ENCODE results near the gene NACA2. TPM values are rescaled to one million over a fixed set of nuclear protein-coding genes. Genes with fewer than 3 reads are reported as not detected.

The NACA2 gene
- total RNA-seq, 1 donor from 2014 or later, result not detected

GRCh38 chr17:61582593-61582992, 8.4 kb downstream of the NACA2 start:
- no peak for TF ChIP-seq CTCF (IDR thresholded peaks at IDR 0.05; ENCODE audit: partially characterized antibody, unreplicated experiment)
- Mint-ChIP-seq H3K9me3 (ENCODE audit: unreplicated experiment) (peaks cover 4% of the 10 kb centered on the region), H3K27ac (ENCODE audit: unreplicated experiment) (no peak overlapping the region), H3K27me3 (ENCODE audit: unreplicated experiment) (no peaks in the 10 kb centered on the region), H3K4me3 (ENCODE audit: unreplicated experiment) (no peak overlapping the region), H3K4me1 (ENCODE audit: low read depth, unreplicated experiment) (peaks cover 28% of the 10 kb centered on the region), H3K36me3 (ENCODE audit: unreplicated experiment) (no peaks in the 10 kb centered on the region)
- DNase-seq, result no peak

GRCh38 chr17:61581611-61582349, 9.2 kb downstream of the NACA2 start:
- TF ChIP-seq CTCF (IDR thresholded peaks at IDR 0.05; ENCODE audit: partially characterized antibody, unreplicated experiment), result no peak
- no peaks in the 10 kb centered on the region for H3K27me3 Mint-ChIP-seq (ENCODE audit: unreplicated experiment)
- H3K9me3 Mint-ChIP-seq (ENCODE audit: unreplicated experiment), result peaks cover 4% of the 10 kb centered on the region
- H3K36me3 Mint-ChIP-seq (ENCODE audit: unreplicated experiment), result no peaks in the 10 kb centered on the region
- peaks cover 28% of the 10 kb centered on the region for H3K4me1 Mint-ChIP-seq (ENCODE audit: low read depth, unreplicated experiment)
- DNase-seq, result no peak
- peak overlapping the region; percentile 92 for H3K27ac Mint-ChIP-seq (ENCODE audit: unreplicated experiment)
- peak overlapping the region; percentile 64 for H3K4me3 Mint-ChIP-seq (ENCODE audit: unreplicated experiment)

- peaks cover 31% of the 10 kb centered on the region for H3K4me1 Mint-ChIP-seq (ENCODE audit: low read depth, unreplicated experiment)
- no peaks in the 10 kb centered on the region for H3K27me3 Mint-ChIP-seq (ENCODE audit: unreplicated experiment)
- peak overlapping the region; percentile 84 for H3K27ac Mint-ChIP-seq (ENCODE audit: unreplicated experiment)
These were observed 10.5 kb downstream of the NACA2 start for GRCh38 chr17:61580502-61580901.

GRCh38 chr17:61579961-61580360, 11.1 kb downstream of the NACA2 start:
- Mint-ChIP-seq H3K9me3 (ENCODE audit: unreplicated experiment) (peaks cover 4% of the 10 kb centered on the region), H3K27me3 (ENCODE audit: unreplicated experiment) (no peaks in the 10 kb centered on the region), H3K4me1 (ENCODE audit: low read depth, unreplicated experiment) (peaks cover 35% of the 10 kb centered on the region), H3K27ac (ENCODE audit: unreplicated experiment) (peak overlapping the region; percentile 84), H3K36me3 (ENCODE audit: unreplicated experiment) (no peaks in the 10 kb centered on the region), H3K4me3 (ENCODE audit: unreplicated experiment) (peak overlapping the region; percentile 44)
- TF ChIP-seq CTCF (IDR thresholded peaks at IDR 0.05; ENCODE audit: partially characterized antibody, unreplicated experiment), result no peak
- peak; percentile 42 for DNase-seq

More at GRCh38 chr17:61580502-61580901, 10.5 kb downstream of the NACA2 start:
- peaks cover 4% of the 10 kb centered on the region for H3K9me3 Mint-ChIP-seq (ENCODE audit: unreplicated experiment)
- H3K36me3 Mint-ChIP-seq (ENCODE audit: unreplicated experiment), result no peaks in the 10 kb centered on the region
- H3K4me3 Mint-ChIP-seq (ENCODE audit: unreplicated experiment), result peak overlapping the region; percentile 44
- TF ChIP-seq CTCF (IDR thresholded peaks at IDR 0.05; ENCODE audit: partially characterized antibody, unreplicated experiment), result no peak
- DNase-seq, result no peak

GRCh38 chr17:61579347-61579746, 11.7 kb downstream of the NACA2 start:
- H3K4me3 Mint-ChIP-seq (ENCODE audit: unreplicated experiment), result peak overlapping the region; percentile 50
- H3K36me3 Mint-ChIP-seq (ENCODE audit: unreplicated experiment), result no peaks in the 10 kb centered on the region
- no peak for TF ChIP-seq CTCF (IDR thresholded peaks at IDR 0.05; ENCODE audit: partially characterized antibody, unreplicated experiment)
- H3K27ac Mint-ChIP-seq (ENCODE audit: unreplicated experiment), result peak overlapping the region; percentile 84
- DNase-seq, result no peak
- peaks cover 41% of the 10 kb centered on the region for H3K4me1 Mint-ChIP-seq (ENCODE audit: low read depth, unreplicated experiment)
- peaks cover 6% of the 10 kb centered on the region for H3K9me3 Mint-ChIP-seq (ENCODE audit: unreplicated experiment)
- no peaks in the 10 kb centered on the region for H3K27me3 Mint-ChIP-seq (ENCODE audit: unreplicated experiment)

Measured in glutamatergic neuron (in vitro differentiated cells).